ENCODE results near the gene ACYP1.
"Not testable (repeated sequence)": the region's sequence is repeated elsewhere in the genome, so short reads cannot be mapped to it uniquely, and the experiment has no call there.

Gene ACYP1

GRCh38 chr14:75068294-75069120 is 4.7 kb upstream of the ACYP1 start:
- DNase-seq, result peak; percentile 76

- not testable (repeated sequence) for DNase-seq
Measured at GRCh38 chr14:75067765-75068164, 3.9 kb upstream of the ACYP1 start.

GRCh38 chr14:75067212-75067611 is 3.4 kb upstream of the ACYP1 start:
- no peak for DNase-seq

- no peak for DNase-seq
Measured at GRCh38 chr14:75066691-75067090, 2.9 kb upstream of the ACYP1 start.

GRCh38 chr14:75064205-75064567 is 362 bp upstream of the ACYP1 start:
- DNase-seq, result no peak

- peak; percentile 11 for DNase-seq
Measured at GRCh38 chr14:75063013-75063412, 811 bp downstream of the ACYP1 start.

- no peak for DNase-seq
Measured at GRCh38 chr14:75060420-75060819, 3.4 kb downstream of the ACYP1 start.

- DNase-seq, result no peak
Measured at GRCh38 chr14:75059642-75060041, 4.2 kb downstream of the ACYP1 start.

GRCh38 chr14:75054421-75054820 is 9.4 kb downstream of the ACYP1 start:
- no peak for DNase-seq

GRCh38 chr14:75053396-75054291 is 10.2 kb downstream of the ACYP1 start:
- DNase-seq, result no peak

- no peak for DNase-seq
Measured at GRCh38 chr14:75051556-75051899, 12.3 kb downstream of the ACYP1 start.

GRCh38 chr14:75050852-75051555 is 12.8 kb downstream of the ACYP1 start, which contains the start of gene MLH3:
TSS of gene MLH3 (minus strand) at chr14:75051467. CDS start at chr14:75049655, 1,812 bp downstream.
- DNase-seq, result peak; percentile 85

- DNase-seq, result no peak
Measured at GRCh38 chr14:75049731-75050201, 14.1 kb downstream of the ACYP1 start.

GRCh38 chr14:75049136-75049535 is 14.7 kb downstream of the ACYP1 start:
- DNase-seq, result no peak

- DNase-seq, result no peak
Measured at GRCh38 chr14:75048101-75048500, 15.7 kb downstream of the ACYP1 start.

- no peak for DNase-seq
Measured at GRCh38 chr14:75047506-75047905, 16.3 kb downstream of the ACYP1 start.

GRCh38 chr14:75046899-75047298 is 16.9 kb downstream of the ACYP1 start:
- no peak for DNase-seq

- no peak for DNase-seq
Measured at GRCh38 chr14:75046275-75046674, 17.5 kb downstream of the ACYP1 start.

- no peak for DNase-seq
Measured at GRCh38 chr14:75044752-75045151, 19.1 kb downstream of the ACYP1 start.

- no peak for DNase-seq
Measured at GRCh38 chr14:75044322-75044721, 19.5 kb downstream of the ACYP1 start.

GRCh38 chr14:75042035-75042434 is 21.8 kb downstream of the ACYP1 start:
- no peak for DNase-seq

- DNase-seq, result no peak
Measured at GRCh38 chr14:75041613-75042012, 22.2 kb downstream of the ACYP1 start.

- DNase-seq, result no peak
Measured at GRCh38 chr14:75040959-75041358, 22.9 kb downstream of the ACYP1 start.
